ENCODE results near the gene FASN. TPM values are rescaled to one million over a fixed set of nuclear protein-coding genes. Genes with fewer than 3 reads are reported as not detected.

FASN gene
- total RNA-seq, 4 donors from 2014 or later, result 141 to 424 (median 233) TPM

- H3K4me3 ChIP-seq (ENCODE audit: low read depth, poor library complexity, severe bottlenecking), result no peak overlapping the region
- TF ChIP-seq CTCF (IDR thresholded peaks at IDR 0.05) (no peak), POLR2A (IDR thresholded peaks at IDR 0.05) (no peak)
- no peak for DNase-seq (ENCODE audit: low spot score in 2 of 2)
- intact Hi-C loops (cut with DNase I; ENCODE audit: low total_unique reads), result no loop called here
- WGBS, 2 donors, result 89 to 90% methylated on average over 14 to 23 of the region's 25 CpGs
These were observed 50.0 kb downstream of the FASN start for GRCh38 chr17:82047914-82048570.

- TF ChIP-seq POLR2A (IDR thresholded peaks at IDR 0.05), result no peak
- intact Hi-C loops (cut with DNase I; ENCODE audit: low total_unique reads), result no loop called here
- no peak overlapping the region for H3K4me3 ChIP-seq (ENCODE audit: low read depth, poor library complexity, severe bottlenecking)
- no peak for DNase-seq (ENCODE audit: low spot score in 2 of 2)
- 81 to 93% methylated on average over 24 of the region's 24 CpGs for WGBS, 2 donors
These were observed 50.7 kb downstream of the FASN start for GRCh38 chr17:82047379-82047778.

- intact Hi-C loops (cut with DNase I; ENCODE audit: low total_unique reads), result no loop called here
- no peak for DNase-seq (ENCODE audit: low spot score in 2 of 2)
- TF ChIP-seq CTCF (IDR thresholded peaks at IDR 0.05) (no peak), POLR2A (IDR thresholded peaks at IDR 0.05) (no peak)
- no peak overlapping the region for H3K4me3 ChIP-seq (ENCODE audit: low read depth, poor library complexity, severe bottlenecking)
- WGBS, 2 donors, result 89 to 92% methylated on average over 21 of the region's 21 CpGs
These were observed 51.1 kb downstream of the FASN start for GRCh38 chr17:82046903-82047302.

- intact Hi-C loops (cut with DNase I; ENCODE audit: low total_unique reads), result no loop called here
- no peak for TF ChIP-seq POLR2A (IDR thresholded peaks at IDR 0.05)
- TF ChIP-seq CTCF (IDR thresholded peaks at IDR 0.05), result no peak
- WGBS, 2 donors, result 72 to 75% methylated on average over 12 to 14 of the region's 14 CpGs
- DNase-seq (ENCODE audit: low spot score in 2 of 2), result no peak
- no peak overlapping the region for H3K4me3 ChIP-seq (ENCODE audit: low read depth, poor library complexity, severe bottlenecking)
These were observed 52.0 kb downstream of the FASN start for GRCh38 chr17:82045936-82046484.

- intact Hi-C loops (cut with DNase I; ENCODE audit: low total_unique reads), result no loop called here
- H3K4me3 ChIP-seq (ENCODE audit: low read depth, poor library complexity, severe bottlenecking), result no peak overlapping the region
- no peak for TF ChIP-seq CTCF (IDR thresholded peaks at IDR 0.05)
- no peak for TF ChIP-seq POLR2A (IDR thresholded peaks at IDR 0.05)
- DNase-seq (ENCODE audit: low spot score in 2 of 2), result no peak
- 72 to 89% methylated on average over 4 to 16 of the region's 16 CpGs for WGBS, 2 donors
These were observed 54.5 kb downstream of the FASN start for GRCh38 chr17:82043507-82043906.

- DNase-seq (ENCODE audit: low spot score in 2 of 2), result no peak
These were observed 55.4 kb downstream of the FASN start for GRCh38 chr17:82042649-82043048.

More at GRCh38 chr17:82042649-82043048, 55.4 kb downstream of the FASN start:
- intact Hi-C loops (cut with DNase I; ENCODE audit: low total_unique reads), result no loop called here
- TF ChIP-seq POLR2A (IDR thresholded peaks at IDR 0.05), result no peak
- no peak for TF ChIP-seq CTCF (IDR thresholded peaks at IDR 0.05)
- H3K4me3 ChIP-seq (ENCODE audit: low read depth, poor library complexity, severe bottlenecking), result no peak overlapping the region
- 83 to 92% methylated on average over 5 to 9 of the region's 9 CpGs for WGBS, 2 donors
